ENCODE data around the gene PRKCA. TPM values are rescaled to one million over a fixed set of nuclear protein-coding genes. Genes with fewer than 3 reads are reported as not detected.
A peak's percentile ranks its signal among the peaks of the same experiment; 100 is the strongest.

Gene PRKCA
- total and polyA plus RNA-seq, 9 of the 15 experiments (the other 6 are each of a cell fraction or from before 2014, with no cell fraction given): 3.2 to 33.0 (median 17.8) TPM

DNA sequence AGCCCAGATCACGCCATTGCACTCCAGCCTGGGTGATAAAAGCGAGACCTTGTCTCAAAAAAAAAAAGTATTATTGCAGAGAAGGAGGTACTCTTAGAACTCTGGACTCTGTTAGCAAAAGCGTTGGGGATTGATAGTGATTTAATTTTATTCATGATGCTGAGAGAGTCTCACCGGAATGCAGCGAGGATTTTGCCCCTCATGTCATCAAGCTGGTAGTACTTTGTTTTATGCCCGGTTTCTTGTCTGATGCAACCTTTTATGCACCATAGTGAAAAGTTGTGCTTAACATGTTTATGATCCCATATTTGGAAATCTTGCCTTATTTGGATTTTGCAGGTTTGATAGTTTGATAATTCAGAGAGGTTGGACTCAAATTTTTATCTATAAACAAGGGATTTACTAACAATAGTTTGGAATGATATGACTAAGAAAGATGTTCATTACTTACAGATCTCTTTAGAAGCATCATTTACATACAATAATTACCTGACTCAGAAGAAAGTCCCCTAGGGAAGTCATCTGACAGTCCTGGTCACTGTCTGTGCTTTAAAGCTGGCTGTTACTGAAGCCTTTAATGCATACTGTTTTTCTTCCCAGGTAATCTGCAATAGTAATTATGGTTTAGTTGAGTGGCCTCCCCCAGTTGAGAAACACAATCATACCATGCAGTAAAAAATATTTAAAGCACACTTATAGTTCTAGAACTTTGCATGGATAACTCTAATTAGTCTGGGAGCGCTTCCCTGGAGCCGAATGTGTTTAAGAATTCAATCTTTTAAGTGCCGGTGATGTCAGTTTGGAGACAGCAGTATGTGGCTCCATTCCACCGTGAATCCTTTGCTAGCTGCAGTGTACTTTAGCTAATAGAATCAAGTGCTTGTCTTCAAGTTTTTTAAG is 120.9 kb downstream of the PRKCA start:
- H3K4me1 ChIP-seq (replicated peaks in 1 of 2; ENCODE audit: control insufficient read depth in 2 of 2, insufficient read depth in 2 of 2, low read length in 2 of 2): no peaks in the 10 kb centered on the region; a peak in 3 of 5 replicates
- H3K9me3 ChIP-seq (replicated peaks; ENCODE audit: control insufficient read depth, insufficient read depth, low read depth, low read length): no peaks in the 10 kb centered on the region
- ATAC-seq (no peak), DNase-seq (ENCODE audit: extremely low read depth in 1 of 4, low spot score in 3 of 4) (no peak), FAIRE-seq (no peak)
- H4K20me1 ChIP-seq (replicated peaks; ENCODE audit: control insufficient read depth, insufficient read depth, low read length): 0 out of 2 replicates have a peak, but pooled peaks cover 4% of the 10 kb centered on the region
- peaks cover 26% of the 10 kb centered on the region for H3K79me2 ChIP-seq (ENCODE audit: control insufficient read depth, insufficient read depth, low read length)
- H3K27ac ChIP-seq (ENCODE audit: extremely low read depth, low read depth, low read length): no peak overlapping the region
- no peak overlapping the region for H3K4me3 ChIP-seq
- WGBS (ENCODE audit: insufficient coverage, low coverage, missing lambda C conversion rate): 70% methylated on average over 8 of the region's 10 CpGs
- in situ Hi-C loops (cut with MboI): no loop called here
- no peak overlapping the region for H2AFZ ChIP-seq (ENCODE audit: low read depth, low read length)
- no peak overlapping the region for H3K4me2 ChIP-seq (ENCODE audit: insufficient read depth, low read length)
- POLR2A ChIA-PET: interaction anchor here (0.6 kb wide), 1 partner anchor 27 kb away, joined by 3 read pairs; no protein-coding TSS in a partner anchor
- no peak overlapping the region for H3K9ac ChIP-seq (ENCODE audit: insufficient read depth in 1 of 2, low read depth in 2 of 2, low read length in 2 of 2)
- intact Hi-C loops (cut with micrococcal nuclease): no loop called here
- no peaks in the 10 kb centered on the region for H3K27me3 ChIP-seq (ENCODE audit: control insufficient read depth in 2 of 2, insufficient read depth in 2 of 2, low read length in 2 of 2)
- no TSS peak for BruUV-seq (replicated peaks)
- CTCF ChIA-PET (ENCODE audit: low intra/inter-chr PET ratio): no interaction called here
- TF ChIP-seq PHF8 (IDR thresholded peaks at IDR 0.05; ENCODE audit: borderline replicate concordance, low read length) (no peak), CEBPG (CRISPR knock-in tag; IDR thresholded peaks at IDR 0.05) (no peak), CEBPG (tag; conservative IDR thresholded peaks at IDR 0.05 in 1 of 2, IDR thresholded peaks at IDR 0.05 in 1 of 2) (0 out of 4 replicates have a peak, but pooled peaks of 1 of the 2 experiments have one; percentile 18)
- no peaks in the 10 kb centered on the region; the same call in 2 of the 3 replicates for H3K36me3 ChIP-seq (ENCODE audit: control insufficient read depth, insufficient read depth, low read length)
- peaks cover 2% of the 10 kb centered on the region for H3K9me1 ChIP-seq (ENCODE audit: control insufficient read depth, insufficient read depth, low read length)

Data from K562 (cell line).